ENCODE data around the gene DENND1A.

DENND1A gene

DNA sequence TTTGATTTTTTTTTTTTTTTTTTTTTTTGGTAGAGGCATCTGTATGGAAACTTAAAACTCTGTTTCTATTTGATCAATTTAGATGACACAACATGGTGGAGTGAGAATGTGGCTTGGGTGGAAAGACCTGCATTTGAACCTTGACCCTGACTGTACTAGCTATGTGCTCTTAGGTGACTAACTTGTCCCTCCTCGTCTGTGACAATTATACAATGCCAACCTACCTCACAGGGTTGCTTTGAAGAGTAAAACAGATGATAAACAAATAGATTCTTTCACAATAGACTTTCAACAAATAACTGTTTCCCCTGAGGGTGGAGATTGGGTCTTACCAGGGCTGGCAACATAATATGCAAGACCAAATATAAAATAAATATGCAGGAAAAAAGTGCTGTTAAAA is 464.6 kb downstream of the DENND1A start:
- DNase-seq (ENCODE audit: low read depth in 2 of 2) = no peak

DNA sequence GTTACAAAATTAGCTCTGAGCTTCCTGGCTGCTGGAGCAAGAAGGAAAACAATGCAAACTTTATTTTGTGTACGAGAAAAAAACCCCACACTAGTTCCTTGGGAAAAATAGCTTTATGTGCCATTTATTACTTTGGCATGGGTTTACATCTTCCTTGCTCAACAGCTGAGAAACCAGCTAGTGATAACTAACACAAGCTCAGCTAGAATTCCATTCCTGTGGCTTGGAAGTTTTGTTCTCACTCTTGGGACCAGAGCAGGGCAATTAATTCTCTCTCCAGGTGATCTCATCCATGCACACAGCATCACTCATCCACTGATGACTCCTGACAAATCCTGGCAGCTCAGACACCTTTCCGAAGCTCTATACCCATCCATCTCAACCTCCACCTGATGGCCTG is 469.8 kb downstream of the DENND1A start:
- DNase-seq (ENCODE audit: low read depth in 2 of 2) = no peak

DNA sequence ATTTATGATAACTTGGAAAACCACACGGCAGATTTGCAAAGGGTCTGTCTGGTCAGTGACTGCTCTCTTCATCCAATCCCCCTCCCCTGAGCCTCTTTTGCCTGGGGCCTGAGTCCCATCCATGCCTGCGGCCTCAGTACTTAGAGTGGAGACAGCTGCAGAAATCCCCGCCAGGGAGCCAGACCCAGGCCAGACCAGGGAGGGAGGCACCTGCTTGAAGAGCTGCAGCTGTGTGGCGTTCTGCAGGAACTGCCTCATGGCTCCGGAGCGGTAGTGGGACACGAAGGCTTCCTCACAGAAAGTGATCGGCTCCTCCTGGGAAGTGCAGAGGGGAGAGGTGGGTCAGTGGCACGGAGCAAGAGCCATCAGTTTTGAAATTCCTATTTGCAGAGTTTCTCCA is 472.3 kb downstream of the DENND1A start:
- DNase-seq (ENCODE audit: low read depth in 2 of 2) = no peak

DNA sequence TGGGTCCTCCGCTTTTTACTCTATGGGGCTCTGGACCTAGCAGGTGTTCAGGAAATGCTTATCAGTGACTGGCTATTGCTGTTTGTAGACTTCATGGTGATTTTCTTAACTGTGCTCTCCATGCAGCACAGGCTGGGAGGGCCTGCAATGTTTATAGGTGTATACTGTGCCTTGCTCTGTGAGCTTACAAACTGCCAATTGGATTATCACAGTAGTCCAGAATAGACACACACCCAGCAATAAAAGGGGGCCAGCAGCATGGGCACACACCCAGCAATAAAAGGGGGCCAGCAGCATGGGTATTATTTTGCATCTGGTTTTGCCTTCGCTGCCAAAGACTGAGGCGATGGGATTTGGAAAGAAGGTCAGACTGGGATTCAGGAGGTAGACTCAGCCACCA is 473.9 kb downstream of the DENND1A start:
- DNase-seq (ENCODE audit: low read depth in 2 of 2) = no peak

DNA sequence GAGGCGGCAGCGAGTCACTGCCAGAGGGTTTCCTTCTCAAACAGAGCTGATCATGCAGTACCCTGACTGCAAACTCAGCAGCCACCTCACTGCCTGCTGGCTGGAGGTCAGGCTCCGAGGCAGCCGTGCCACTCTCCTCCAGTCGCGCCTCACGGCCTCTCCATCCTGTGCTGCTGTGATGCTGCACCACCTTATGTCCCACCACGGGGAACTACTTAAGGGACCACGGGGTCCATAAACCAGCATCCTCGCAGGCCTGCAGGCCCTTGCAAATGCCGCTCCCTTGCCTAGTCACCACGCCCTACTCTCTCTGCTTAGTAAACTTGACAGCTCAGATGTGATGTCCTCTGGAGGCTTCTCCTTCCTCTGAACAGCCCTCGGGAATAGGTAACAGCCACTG is 474.7 kb downstream of the DENND1A start:
- no peak for DNase-seq (ENCODE audit: low read depth in 2 of 2)

DNA sequence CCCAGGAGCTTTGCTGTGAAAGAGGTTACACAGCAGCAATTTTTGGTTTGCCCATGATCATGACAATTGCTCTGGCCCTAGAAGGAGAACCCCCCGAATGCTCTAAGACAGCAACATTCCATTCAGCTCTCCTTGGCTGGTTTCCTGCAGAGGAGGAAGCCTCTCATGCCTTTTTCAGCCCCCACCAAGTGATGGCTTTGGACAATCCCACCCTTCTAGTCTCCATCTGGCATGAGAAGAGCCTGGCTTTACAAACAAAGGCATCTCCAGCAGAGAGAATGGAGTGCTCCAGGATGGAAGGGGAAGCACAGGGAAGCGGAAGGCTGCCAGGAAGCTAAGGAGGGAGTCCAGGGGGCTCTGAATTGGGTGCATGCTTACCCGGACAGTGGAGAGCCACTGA is 475.6 kb downstream of the DENND1A start:
- no peak for DNase-seq (ENCODE audit: low read depth in 2 of 2)

DNA sequence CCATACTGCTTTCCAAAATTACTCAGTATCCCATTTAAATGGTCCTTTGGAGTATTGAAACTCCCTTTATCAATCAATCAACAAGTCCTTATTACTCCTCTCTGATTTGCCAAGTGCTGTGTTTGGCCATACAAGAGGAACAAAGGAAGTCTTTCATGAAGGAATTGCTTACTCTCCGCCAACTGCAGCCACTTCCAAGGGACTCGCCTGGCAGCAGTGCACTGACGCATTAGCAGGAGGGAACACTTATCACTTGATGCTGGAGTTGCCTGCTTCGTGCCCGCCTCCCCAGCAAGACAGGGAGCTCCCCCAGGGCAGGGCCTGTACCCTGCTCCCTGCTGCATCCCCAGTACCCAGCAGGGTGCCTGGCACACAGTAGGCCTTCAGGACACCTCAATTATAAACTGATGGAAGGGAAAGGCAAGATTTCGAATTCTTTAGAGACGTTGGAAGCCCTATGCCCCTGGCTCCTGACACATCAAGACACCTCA is 476.1 kb downstream of the DENND1A start:
- no peak for DNase-seq (ENCODE audit: low read depth in 2 of 2)

DNA sequence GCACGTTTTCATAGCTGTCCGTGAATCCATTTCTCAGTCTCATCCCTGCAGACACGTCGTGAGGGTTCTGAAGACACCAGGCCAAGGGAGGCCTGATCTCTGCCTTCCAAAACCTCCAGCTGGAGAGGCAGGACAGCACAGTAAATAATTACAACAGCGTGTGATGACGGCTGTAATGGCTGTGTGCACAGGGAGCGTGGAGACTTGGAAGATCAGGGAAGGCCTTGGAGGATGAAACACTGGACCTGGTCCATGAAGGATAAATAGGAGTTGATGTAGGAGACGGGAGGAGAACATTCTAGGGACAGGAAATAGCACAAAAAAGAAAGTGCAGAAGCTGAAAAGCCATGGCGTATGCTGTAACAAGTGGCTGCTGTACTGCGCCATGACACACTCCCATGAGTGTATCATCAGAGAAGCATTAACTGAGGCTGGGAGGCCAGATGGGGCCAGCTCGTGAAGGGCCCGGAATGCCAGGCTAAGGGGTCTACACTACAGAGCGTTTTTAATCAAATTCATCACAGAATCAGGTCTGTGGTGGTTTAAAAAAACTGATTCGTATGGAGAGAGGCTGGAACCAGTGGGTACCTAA is 476.8 kb downstream of the DENND1A start:
- DNase-seq (ENCODE audit: low read depth in 2 of 2) = no peak

DNA sequence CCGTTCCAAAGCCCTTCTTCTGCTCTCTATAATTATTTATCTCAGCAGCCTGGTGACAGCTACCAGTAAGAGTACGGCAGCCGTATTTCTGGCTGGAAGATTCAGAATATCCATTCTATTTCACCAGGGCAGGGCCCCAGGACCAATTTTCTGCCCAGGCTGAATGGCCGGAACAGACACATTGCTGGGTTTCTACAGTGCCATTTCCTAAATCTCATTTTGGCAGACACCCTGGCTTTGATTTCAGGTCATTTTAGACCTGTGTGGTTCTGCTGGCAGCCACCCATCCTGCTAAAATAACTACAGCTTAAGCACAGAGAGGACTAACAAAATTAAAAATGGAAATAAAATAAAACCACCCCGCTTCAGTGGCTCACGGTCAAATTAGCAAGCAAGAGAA is 478.9 kb downstream of the DENND1A start:
- DNase-seq (ENCODE audit: low read depth in 2 of 2) = no peak

DNA sequence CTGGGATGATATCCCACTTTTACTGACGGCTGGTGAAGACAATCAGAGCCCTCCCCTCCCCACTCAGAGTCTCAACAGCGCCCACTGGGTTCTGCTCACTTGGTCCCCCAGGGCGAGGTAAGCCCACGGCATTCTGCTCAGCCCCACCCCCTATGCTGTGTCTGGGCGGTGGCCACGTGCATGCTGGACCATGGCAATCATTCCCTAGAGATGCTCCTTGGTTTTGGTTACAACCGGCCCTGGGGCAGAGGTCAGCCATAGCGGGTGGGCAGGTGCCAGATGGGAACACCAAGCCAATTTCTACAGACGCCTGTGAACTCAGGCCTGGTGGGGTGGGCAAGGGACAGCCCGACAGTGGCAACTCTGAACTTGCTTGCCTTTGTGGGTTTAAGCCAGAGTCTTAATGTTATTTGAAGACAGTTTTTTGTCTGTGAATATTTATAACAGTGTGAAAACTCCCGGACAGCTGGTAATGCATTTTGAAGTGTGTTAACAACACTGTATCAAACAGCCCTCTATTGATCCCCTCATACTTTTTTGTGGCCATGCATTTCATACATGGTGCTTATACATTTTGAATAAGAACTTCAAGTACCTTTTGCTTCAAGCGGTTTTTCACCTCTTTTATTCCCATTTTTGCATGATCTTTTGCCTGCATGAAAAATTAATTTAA is 479.7 kb downstream of the DENND1A start:
- no peak for DNase-seq (ENCODE audit: low read depth in 2 of 2)

DNA sequence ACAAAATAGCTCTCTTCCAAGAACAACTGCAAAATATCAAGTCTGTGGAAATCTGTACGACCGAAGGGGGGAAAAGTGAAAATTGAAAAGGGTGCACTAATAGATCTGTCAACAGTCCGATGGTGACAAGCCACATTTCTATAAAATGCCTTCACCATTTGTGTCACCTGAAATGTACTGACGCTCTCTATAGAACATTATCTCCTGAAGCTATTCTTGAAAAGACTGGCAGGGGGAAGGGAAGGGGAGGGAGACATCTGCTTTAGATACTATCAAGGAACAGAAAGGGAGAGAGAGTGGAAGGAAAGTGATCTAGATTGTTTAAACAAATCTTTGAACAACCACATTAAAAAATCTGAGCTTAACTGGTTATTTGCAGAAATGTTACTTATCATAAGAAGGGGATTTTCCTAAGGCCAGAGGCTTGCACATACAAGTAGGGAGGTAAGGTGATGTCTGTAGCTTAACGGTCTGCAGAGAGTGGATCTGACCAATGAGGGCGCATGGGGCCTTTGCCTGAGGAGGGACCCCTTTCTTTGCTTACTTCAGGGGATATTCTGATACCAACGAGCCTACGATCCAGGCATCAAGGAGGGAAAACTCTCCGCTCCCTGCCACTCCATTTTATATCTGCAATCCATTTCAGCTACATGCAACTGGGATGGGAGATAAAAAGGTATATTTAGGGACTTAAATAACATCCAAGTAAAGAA is 481.8 kb downstream of the DENND1A start:
- DNase-seq (ENCODE audit: low read depth in 2 of 2) = no peak

DNA sequence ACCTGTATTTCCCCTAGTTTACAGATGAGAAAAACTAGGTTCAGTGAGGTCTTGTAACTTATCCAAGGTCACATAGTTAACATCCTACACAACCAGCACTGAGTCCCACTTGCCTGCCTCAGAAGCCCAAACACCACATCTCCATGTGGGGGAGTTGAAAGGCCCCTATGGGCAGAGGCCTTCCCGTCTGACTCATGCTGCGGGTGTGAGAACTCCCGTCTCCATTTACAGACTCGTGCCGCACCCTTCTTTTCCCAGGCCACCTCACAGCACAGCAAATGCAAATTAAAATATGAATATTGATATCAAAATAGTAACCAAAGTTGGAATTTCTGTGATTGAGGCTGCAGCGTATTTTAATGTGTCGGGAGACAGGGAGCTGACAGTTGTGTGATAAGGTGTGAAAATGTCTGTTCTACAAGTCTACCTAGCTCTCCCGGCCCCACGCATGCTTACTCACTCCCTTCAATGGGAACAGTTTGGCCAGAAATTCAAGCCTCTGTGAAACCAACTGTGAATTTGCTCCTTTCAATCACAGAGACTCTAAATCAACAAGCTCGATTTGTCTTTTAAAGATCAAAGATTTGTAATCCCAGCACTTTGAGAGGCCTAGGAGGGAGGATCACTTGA is 483.8 kb downstream of the DENND1A start:
- DNase-seq (ENCODE audit: low read depth in 2 of 2) = no peak

DNA sequence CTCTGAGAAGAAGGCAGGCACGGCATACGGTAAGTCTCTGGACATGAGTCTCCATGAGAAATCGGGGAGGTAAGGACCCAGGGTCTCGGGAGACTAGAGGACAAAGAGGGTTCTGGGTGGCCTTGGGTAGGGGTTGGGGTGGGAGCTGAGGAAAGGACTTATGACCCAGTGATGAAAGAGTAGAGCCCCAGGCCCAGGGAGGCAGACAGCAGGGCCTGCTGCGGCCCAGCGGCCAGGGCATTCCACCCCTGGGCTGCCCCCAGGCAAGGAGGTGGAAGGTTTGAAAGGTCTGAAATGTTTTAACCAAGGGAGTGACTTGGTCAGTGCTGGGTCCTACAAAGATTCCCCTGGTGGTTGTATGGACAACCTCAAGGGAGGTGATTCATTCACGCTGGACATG is 484.8 kb downstream of the DENND1A start:
- no peak for DNase-seq (ENCODE audit: low read depth in 2 of 2)

DNA sequence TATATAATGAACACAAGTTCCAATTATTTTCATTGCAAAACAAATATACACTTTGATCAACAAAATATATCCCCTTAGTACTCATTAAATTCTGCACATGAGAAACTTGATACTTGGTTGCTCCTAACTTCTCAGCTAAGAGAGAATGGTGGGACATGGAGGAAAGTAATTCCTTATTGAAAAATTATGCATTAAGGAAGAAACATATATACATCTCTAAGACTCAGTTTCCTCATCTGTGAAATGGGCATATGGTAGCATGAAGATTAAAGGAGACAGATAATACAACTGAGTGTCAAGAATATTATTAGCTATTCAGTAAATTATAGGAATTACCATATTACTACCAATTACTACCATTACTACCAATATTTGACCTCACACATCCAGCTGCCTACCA is 488.2 kb downstream of the DENND1A start:
- no peak for DNase-seq (ENCODE audit: low read depth in 2 of 2)

DNA sequence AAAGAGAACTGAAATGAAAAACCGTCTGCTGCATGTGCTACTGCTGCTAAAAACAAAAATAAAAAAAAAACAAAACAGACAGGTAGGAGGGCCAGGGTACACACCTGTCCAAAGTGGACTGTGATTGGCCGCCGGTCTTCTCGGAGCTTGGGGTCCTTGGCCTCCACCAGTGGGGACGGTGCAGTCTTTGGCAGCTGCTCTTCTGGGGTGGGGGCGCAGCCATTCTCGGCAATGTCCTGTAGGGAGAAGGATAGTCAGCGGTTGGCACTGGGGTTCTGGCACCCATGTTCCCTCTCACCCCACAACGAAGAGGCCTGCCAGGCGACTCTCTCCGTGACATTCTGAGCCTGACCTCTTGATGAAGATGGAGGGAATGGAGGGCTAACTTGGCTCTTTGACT is 489.7 kb downstream of the DENND1A start:
- no peak for DNase-seq (ENCODE audit: low read depth in 2 of 2)

DNA sequence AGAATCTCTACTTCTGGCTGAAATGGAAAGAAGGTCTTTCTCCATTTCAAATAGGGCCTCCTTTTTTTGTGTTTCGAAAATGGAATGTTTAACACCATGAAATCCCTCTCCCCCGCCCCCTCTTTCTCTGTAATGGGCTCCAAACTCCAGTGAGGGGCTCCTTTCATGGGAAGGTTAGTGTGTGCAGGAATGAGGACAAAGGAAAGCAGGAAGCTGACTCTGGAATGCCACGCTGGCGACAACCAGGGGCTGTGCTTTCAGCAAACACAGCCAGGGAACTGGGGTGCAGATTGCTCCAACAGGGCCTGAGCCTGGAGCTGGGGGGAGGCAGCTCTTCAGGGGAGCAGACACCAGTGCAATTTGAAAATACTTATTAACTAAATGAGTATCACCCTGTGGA is 491.1 kb downstream of the DENND1A start:
- DNase-seq (ENCODE audit: low read depth in 2 of 2) = no peak

DNA sequence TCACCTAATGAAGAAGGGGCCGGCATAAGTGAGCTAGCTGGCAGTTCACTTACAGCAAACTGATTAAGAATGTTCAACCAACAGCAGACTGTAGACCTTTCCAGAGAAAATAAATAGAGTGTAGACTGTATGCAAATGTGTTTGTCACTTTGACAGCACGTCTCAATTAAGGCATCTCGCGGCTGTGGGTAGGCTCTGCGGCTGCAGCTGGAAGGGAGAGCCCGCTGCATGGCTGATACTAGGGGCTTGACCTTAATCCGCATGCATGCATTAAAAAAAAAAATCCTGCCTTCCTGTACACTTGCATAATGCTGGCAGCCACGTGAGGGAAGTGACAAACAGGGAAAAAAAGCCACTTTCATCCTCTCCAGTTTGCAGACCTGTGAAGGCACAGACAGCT is 491.6 kb downstream of the DENND1A start:
- DNase-seq (ENCODE audit: low read depth in 2 of 2) = no peak

DNA sequence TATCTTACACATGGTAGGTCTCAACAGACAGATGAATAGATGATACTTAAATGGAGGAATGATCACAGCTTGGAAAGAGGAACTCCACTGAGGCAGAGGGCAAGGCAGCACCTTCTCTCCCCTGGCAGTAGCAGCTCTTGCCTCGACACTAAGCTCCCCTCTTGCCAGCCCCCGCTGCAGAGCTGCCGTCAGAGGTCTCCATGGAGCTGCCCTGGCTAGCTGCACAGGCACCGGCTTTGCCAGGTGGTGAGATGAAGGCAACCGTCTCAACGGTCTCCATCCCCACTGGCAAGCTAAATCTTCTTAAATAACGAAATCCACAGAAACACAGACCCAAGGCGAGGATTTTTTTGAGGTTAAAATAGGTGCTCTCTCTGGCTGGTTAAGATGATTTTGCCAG is 492.7 kb downstream of the DENND1A start:
- DNase-seq (ENCODE audit: low read depth in 2 of 2) = no peak

DNA sequence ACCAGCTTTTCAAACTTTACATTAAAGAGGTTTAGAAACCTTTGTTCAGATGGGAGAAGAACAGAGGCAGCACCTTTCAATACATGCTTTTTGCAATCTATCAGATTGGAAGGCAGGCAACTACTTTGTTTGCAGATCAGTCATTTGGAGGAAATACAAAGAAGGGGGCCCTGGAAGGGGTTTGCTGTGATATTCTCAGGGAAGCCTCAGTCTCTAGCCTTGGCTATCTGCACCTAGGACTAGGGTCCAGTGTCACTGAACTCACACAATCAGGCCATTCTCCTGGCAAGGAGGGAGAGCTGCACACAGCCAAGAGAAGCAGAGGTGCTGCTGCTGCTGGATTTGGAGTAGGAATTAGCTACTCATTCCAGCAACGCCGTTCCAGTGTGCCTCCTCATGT is 494.5 kb downstream of the DENND1A start:
- DNase-seq (ENCODE audit: low read depth in 2 of 2) = no peak

DNA sequence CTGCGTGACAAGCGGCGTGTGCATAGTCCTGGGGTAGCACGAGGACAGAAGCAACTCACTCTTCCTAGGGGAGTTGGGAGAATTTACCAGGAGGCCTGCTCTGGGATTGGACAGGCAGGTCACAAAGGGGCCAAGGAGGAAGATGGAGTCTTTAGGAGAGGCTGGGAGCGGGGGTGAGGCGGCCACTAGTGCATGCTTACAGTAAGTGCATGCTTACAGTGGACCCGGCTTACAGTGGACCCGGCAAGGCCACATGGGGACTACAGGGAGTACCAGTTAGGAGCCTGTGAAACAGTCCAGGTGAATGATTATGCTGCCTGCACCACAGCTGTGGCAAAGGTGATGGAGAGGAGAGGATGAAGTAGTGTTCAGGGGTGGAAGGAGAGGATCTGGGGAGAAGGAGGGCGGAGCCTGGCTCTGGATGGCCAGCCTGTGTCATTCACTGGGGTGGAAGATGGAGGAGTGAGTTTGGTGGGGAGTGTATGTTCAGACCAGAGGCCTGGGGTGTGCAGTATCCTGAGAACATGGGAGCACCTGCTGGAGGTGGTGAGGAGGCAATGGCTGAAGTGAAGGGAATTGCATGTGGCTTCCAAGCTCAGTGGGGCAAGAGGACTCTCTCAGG is 495.2 kb downstream of the DENND1A start:
- no peak for DNase-seq (ENCODE audit: low read depth in 2 of 2)

DNA sequence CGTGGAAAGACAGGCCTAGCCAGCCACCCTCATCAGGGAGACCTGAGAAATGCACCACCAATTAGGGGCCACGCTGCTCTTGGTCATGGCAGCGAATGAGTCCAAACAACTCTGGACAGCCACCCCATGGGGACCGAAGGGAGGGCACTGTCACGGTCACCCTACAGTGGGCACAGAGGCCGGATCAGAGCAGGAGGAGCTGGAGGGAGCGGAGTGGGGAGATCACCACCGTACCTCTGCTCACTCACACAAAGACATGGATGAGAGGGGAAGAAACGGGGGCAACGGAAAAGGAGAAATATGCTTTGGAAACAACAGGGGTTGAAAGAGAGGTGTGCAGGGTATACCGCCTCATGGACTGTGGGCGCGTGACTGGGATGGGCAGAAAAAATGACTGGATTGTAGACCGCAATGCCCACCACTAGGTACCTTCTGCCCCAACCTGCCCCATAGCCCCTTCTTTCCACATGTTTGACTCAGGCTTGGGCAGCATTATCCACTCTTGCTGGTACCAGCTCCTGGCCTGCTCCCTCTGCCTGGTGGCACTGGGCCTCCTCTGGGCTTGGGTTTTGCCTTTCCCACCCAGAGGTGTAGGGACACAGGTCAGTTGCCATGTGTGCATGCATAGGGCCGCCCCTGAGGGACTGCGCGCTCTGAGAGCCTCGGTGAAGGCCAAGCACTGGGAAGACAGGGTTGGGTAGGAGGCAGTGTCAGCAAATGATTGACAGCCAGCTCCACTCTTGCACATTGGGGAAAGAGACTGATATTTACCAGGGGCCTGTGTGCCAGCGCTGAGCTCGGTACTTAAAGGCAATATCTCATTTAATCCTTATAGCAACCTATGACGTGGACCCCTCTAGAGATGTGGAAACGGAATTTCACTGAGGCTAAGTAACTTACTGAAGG is 497.3 kb downstream of the DENND1A start:
- DNase-seq (ENCODE audit: low read depth in 2 of 2) = no peak
